Posterior cingulate gyrus (tissue), 11 donors: ENCODE results near the gene ATXN3L.

ENCODE experiments used
- DNase-seq, 10 donors: peaks; one replicate each; pipeline versions ENCODE4 v3.0.0 to v3.0.0-alpha.2; 2020 to 2021; ENCODE audit warnings: mixed read lengths in 3 of 10
- intact Hi-C: fragments of 100-400 bp; cut with DNase I; formaldehyde crosslinking; loops from one replicate; pipeline ENCODE4 v1.15.1; 2023

Gene ATXN3L

GRCh38 chrX:13271511-13271910, 48.3 kb downstream of the ATXN3L start:
- no peak for DNase-seq
- intact Hi-C loops = no loop called here

- no peak for DNase-seq
- intact Hi-C loops = no loop called here
Measured at GRCh38 chrX:13270360-13270759, 49.5 kb downstream of the ATXN3L start.

GRCh38 chrX:13268874-13269273, 51.0 kb downstream of the ATXN3L start:
- intact Hi-C loops = no loop called here
- no peak for DNase-seq
